Panc1 (cell line): Measurements from ENCODE around the gene DNAJC27. TPM values are rescaled to one million over a fixed set of nuclear protein-coding genes. Genes with fewer than 3 reads are reported as not detected.

Experiments
- ATAC-seq: fragments of 200-7000 bp; cut with Tn5 transposase; 2 replicates; pipeline ENCODE4 v1.9.1; 2020; ENCODE audit warnings: mild to moderate bottlenecking, moderate library complexity
- BruUV-seq: library from RNA; stranded (reverse); fragments of 400-500 nt; replicated peaks from 2 replicates; lab custom pipeline; 2021; lab: Mats Ljungman, UMichigan
- CTCF ChIA-PET: fragments of 300-600 bp; sonication (Branson Sonifier 250); formaldehyde crosslinking; loops from one replicate; lab custom pipeline; 2022; ENCODE audit warnings: antibody characterized with exemption; lab: Charles Lee
- POLR2A ChIA-PET: fragments of 300-600 bp; sonication (Branson Sonifier 250); formaldehyde crosslinking; loops from one replicate; lab custom pipeline; 2022; ENCODE audit warnings: antibody characterized with exemption; lab: Charles Lee
- DNase-seq: peaks from one replicate; pipeline ENCODE4 v3.0.0-alpha.2; 2010; ENCODE audit warnings: low read depth, low spot score
- H3K27ac ChIP-seq: 2 replicates; pipeline ENCODE4 v1.5.1; 2011; ENCODE audit warnings: mild to moderate bottlenecking, low read length, inconsistent platforms
- H3K27me3 ChIP-seq: fragments of 200-500 bp; sonication (Bioruptor generic); 2 replicates; pipeline ENCODE4 v1.6.0; 2014; ENCODE audit warnings: low read length, inconsistent platforms; ENCODE audit not compliant: control insufficient read depth, insufficient read depth
- H3K36me3 ChIP-seq: fragments of 200-500 bp; sonication (Bioruptor generic); 2 replicates; pipeline ENCODE4 v1.5.1; 2014; ENCODE audit warnings: inconsistent platforms, mild to moderate bottlenecking, low read length, moderate library complexity; ENCODE audit not compliant: control insufficient read depth, insufficient read depth
- H3K4me1 ChIP-seq: 2 replicates; pipeline ENCODE4 v1.5.1; 2011; ENCODE audit warnings: inconsistent platforms, mild to moderate bottlenecking, low read length, moderate library complexity; ENCODE audit not compliant: control insufficient read depth, insufficient read depth
- H3K4me3 ChIP-seq, 2 experiments: 2 replicates each; pipeline ENCODE4 v1.5.1; 2011 to 2012; ENCODE audit warnings: low read depth in 2 of 2, low read length in 2 of 2, mild to moderate bottlenecking in 2 of 2, inconsistent platforms in 1 of 2, moderate library complexity in 1 of 2
- H3K9me3 ChIP-seq: fragments of 200-500 bp; sonication (Bioruptor generic); 2 replicates; pipeline ENCODE4 v1.5.1; 2014; ENCODE audit warnings: low read depth, mild to moderate bottlenecking, inconsistent platforms, low read length, moderate library complexity; ENCODE audit not compliant: control insufficient read depth, insufficient read depth
- CTCF ChIP-seq: fragments of 450-650 bp; IDR thresholded peaks from 2 replicates; pipeline ENCODE4 v1.5.1; 2017; ENCODE audit warnings: mild to moderate bottlenecking
- POLR2AphosphoS5 ChIP-seq: IDR thresholded peaks from 2 replicates; pipeline ENCODE4 v1.6.1; 2012; ENCODE audit warnings: mild to moderate bottlenecking, low read depth, low read length, moderate library complexity
- REST ChIP-seq, 2 experiments: IDR thresholded peaks; 2 replicates each; pipeline ENCODE4 v1.6.1; 2011 to 2012; ENCODE audit warnings: low read depth in 2 of 2, control low read depth in 1 of 2, low read length in 1 of 2, mild to moderate bottlenecking in 1 of 2, moderate library complexity in 1 of 2; ENCODE audit not compliant: insufficient read depth in 1 of 2
- SIN3A ChIP-seq: IDR thresholded peaks from 2 replicates; pipeline ENCODE4 v1.6.1; 2012; ENCODE audit warnings: low read depth, mild to moderate bottlenecking, low read length, moderate library complexity, borderline replicate concordance; ENCODE audit not compliant: insufficient read depth
- TCF7L2 ChIP-seq: IDR thresholded peaks from 2 replicates; pipeline ENCODE4 v1.6.1; 2011; ENCODE audit warnings: mild to moderate bottlenecking, low read depth, low read length, inconsistent platforms
- in situ Hi-C: cut with HindIII; loops from 2 replicates; pipeline ENCODE4 v1.10.0; 2016; ENCODE audit warnings: low sequenced_read_pairs, low pct_unique_long_range_greater_than_20kb
- intact Hi-C: fragments of 100-400 bp; cut with micrococcal nuclease; formaldehyde crosslinking; loops from one replicate; pipeline ENCODE4 v1.10.0; 2022; ENCODE audit not compliant: unreplicated experiment
- total RNA-seq: library from RNA; stranded (reverse); gene quantifications from one replicate; pipeline ENCODE4 v1.2.1, GENCODE V29; 2021; ENCODE audit not compliant: unreplicated experiment

DNAJC27 gene
- total RNA-seq, 1 experiment from 2014 or later, result 4.9 TPM

- TF ChIP-seq TCF7L2 (no peak), REST (IDR thresholded peaks at IDR 0.05; ENCODE audit: insufficient read depth in 1 of 2, low read depth in 2 of 2, low read length in 1 of 2) (no peak), SIN3A (no peak), POLR2AphosphoS5 (no peak)
- Histone ChIP-seq H3K27ac (no peak overlapping the region), H3K4me3 (no peak overlapping the region), H3K9me3 (no peaks in the 10 kb centered on the region), H3K4me1 (no peaks in the 10 kb centered on the region), H3K36me3 (no peaks in the 10 kb centered on the region), H3K27me3 (no peaks in the 10 kb centered on the region)
- ChIA-PET CTCF (interaction anchor here (0.6 kb wide), 1 partner anchor 191 kb away, joined by 6 read pairs; no protein-coding TSS in a partner anchor), POLR2A (no interaction called here)
- BruUV-seq, result no TSS peak
- no peak for ATAC-seq
- no peak for DNase-seq
- in situ Hi-C loops (no loop called here), intact Hi-C loops (no loop called here)
Observed at GRCh38 chr2:24939353-24939752, 32.4 kb downstream of the DNAJC27 start.

- Histone ChIP-seq H3K9me3 (no peaks in the 10 kb centered on the region), H3K27ac (no peak overlapping the region), H3K36me3 (no peaks in the 10 kb centered on the region), H3K4me3 (no peak overlapping the region), H3K4me1 (no peaks in the 10 kb centered on the region), H3K27me3 (no peaks in the 10 kb centered on the region)
- ChIA-PET POLR2A (interaction anchor here (0.6 kb wide), 1 partner anchor 13 kb away, joined by 5 read pairs; no protein-coding TSS in a partner anchor), CTCF (no interaction called here)
- DNase-seq (no peak), ATAC-seq (no peak)
- in situ Hi-C loops, result no loop called here
- BruUV-seq, result no TSS peak
- no peak for TF ChIP-seq CTCF
- no peak for TF ChIP-seq REST (IDR thresholded peaks at IDR 0.05; ENCODE audit: insufficient read depth in 1 of 2, low read depth in 2 of 2, low read length in 1 of 2)
- TF ChIP-seq TCF7L2, result no peak
- no peak for TF ChIP-seq POLR2AphosphoS5
- TF ChIP-seq SIN3A, result no peak
- intact Hi-C loops, result no loop called here
Observed at GRCh38 chr2:24937236-24937635, 34.5 kb downstream of the DNAJC27 start.
